HCT116 (cell line): ENCODE results near the gene F7. TPM values are rescaled to one million over a fixed set of nuclear protein-coding genes. Genes with fewer than 3 reads are reported as not detected.

Source experiments
- ATAC-seq: fragments of 200-7000 bp; cut with Tn5 transposase; 2 replicates; pipeline ENCODE4 v1.9.1; 2020; ENCODE audit warnings: mild to moderate bottlenecking, moderate library complexity
- BruUV-seq: library from RNA; stranded (reverse); fragments of 400-500 nt; replicated peaks from 2 replicates; lab custom pipeline; 2021; lab: Mats Ljungman, UMichigan
- CTCF ChIA-PET: fragments of 300-600 bp; sonication (Branson Sonifier 250); formaldehyde crosslinking; loops from one replicate; lab custom pipeline; 2021; ENCODE audit warnings: antibody characterized with exemption; lab: Charles Lee
- POLR2A ChIA-PET: fragments of 300-600, 350-600 bp; sonication (Branson Sonifier 250); formaldehyde crosslinking; loops from one replicate; lab custom pipeline; 2021; ENCODE audit warnings: antibody characterized with exemption; lab: Charles Lee
- RAD21 ChIA-PET, 2 experiments: fragments of 300-600 bp; sonication (Branson Sonifier 250); formaldehyde crosslinking; loops; one replicate each; lab custom pipeline; 2023; ENCODE audit warnings: low total read pairs in 2 of 2; ENCODE audit not compliant: uncharacterized antibody in 2 of 2, unreplicated experiment in 2 of 2, low non-redundant PET in 1 of 2; lab: Charles Lee
- DNase-seq: peaks from one replicate; pipeline ENCODE4 v3.0.0-alpha.2; 2010; ENCODE audit warnings: low read depth, low spot score
- H2AFZ ChIP-seq: fragments of 200-600 bp; shearing (Covaris generic), sonication (generic); 2 replicates; pipeline ENCODE4 v1.6.1; 2017; ENCODE audit warnings: low read depth, mixed run types, mixed read lengths, antibody characterized with exemption, low read length; ENCODE audit not compliant: poor library complexity, severe bottlenecking
- H3K27ac ChIP-seq: 2 replicates; pipeline ENCODE4 v1.5.1; 2012; ENCODE audit warnings: low read depth, low read length
- H3K27me3 ChIP-seq: fragments of 200-600 bp; sonication (generic); 2 replicates; pipeline ENCODE4 v1.6.1; 2016; ENCODE audit warnings: mixed run types, low read length, mixed read lengths; ENCODE audit not compliant: insufficient read depth
- H3K36me3 ChIP-seq, 2 experiments: fragments of 200-500 bp in 1 of 2; fragments of 200-600 bp in 1 of 2; sonication (Bioruptor generic) in 1 of 2; sonication (generic) in 1 of 2; 2 replicates each; pipeline versions ENCODE4 v1.5.1 to v1.6.1; 2014 to 2016; ENCODE audit warnings: low read length in 2 of 2, inconsistent platforms in 1 of 2, mixed read lengths in 1 of 2, mixed run types in 1 of 2; ENCODE audit not compliant: insufficient read depth in 2 of 2, control insufficient read depth in 1 of 2
- H3K4me1 ChIP-seq, 2 experiments: fragments of 200-600 bp in 1 of 2; sonication (generic) in 1 of 2; 2 replicates each; pipeline versions ENCODE4 v1.5.1 to v1.6.1; 2012 to 2017; ENCODE audit warnings: low read length in 2 of 2, inconsistent platforms in 1 of 2, mild to moderate bottlenecking in 1 of 2, mixed read lengths in 1 of 2, mixed run types in 1 of 2, moderate library complexity in 1 of 2; ENCODE audit not compliant: insufficient read depth in 2 of 2, control insufficient read depth in 1 of 2
- H3K4me2 ChIP-seq: fragments of 200-600 bp; sonication (generic); 2 replicates; pipeline ENCODE4 v1.6.1; 2017; ENCODE audit warnings: mixed run types, low read length, mixed read lengths
- H3K4me3 ChIP-seq, 2 experiments: fragments of 200-600 bp in 1 of 2; sonication (generic) in 1 of 2; replicated peaks in 1 of 2; 2 replicates each; pipeline ENCODE4 v1.5.1; 2011 to 2016; ENCODE audit warnings: low read length in 2 of 2, control low read depth in 1 of 2, low read depth in 1 of 2, mild to moderate bottlenecking in 1 of 2, mixed read lengths in 1 of 2, mixed run types in 1 of 2
- H3K79me2 ChIP-seq: fragments of 200-600 bp; sonication (generic); 2 replicates; pipeline ENCODE4 v1.6.1; 2017; ENCODE audit warnings: mild to moderate bottlenecking, mixed run types, low read length, moderate library complexity, mixed read lengths; ENCODE audit not compliant: insufficient read depth
- H3K9ac ChIP-seq: fragments of 200-600 bp; sonication (generic); 2 replicates; pipeline ENCODE4 v1.6.1; 2016; ENCODE audit warnings: low read length, mixed read lengths
- H3K9me2 ChIP-seq: fragments of 200-600 bp; sonication (generic), shearing (Covaris generic); 2 replicates; pipeline ENCODE4 v1.6.1; 2017; ENCODE audit warnings: mixed run types, mild to moderate bottlenecking, moderate library complexity; ENCODE audit not compliant: insufficient read depth
- H3K9me3 ChIP-seq, 2 experiments: fragments of 200-500 bp in 1 of 2; fragments of 200-600 bp in 1 of 2; sonication (Bioruptor generic) in 1 of 2; sonication (generic) in 1 of 2; 2 replicates each; pipeline ENCODE4 v1.6.1; 2014 to 2017; ENCODE audit warnings: low read length in 2 of 2, mixed read lengths in 2 of 2, inconsistent platforms in 1 of 2, low read depth in 1 of 2, mild to moderate bottlenecking in 1 of 2, mixed run types in 1 of 2, moderate library complexity in 1 of 2; ENCODE audit not compliant: control insufficient read depth in 1 of 2, insufficient read depth in 1 of 2
- H4K20me1 ChIP-seq: fragments of 200-600 bp; sonication (generic), shearing (Covaris generic); 2 replicates; pipeline ENCODE4 v1.6.1; 2017; ENCODE audit warnings: mixed run types, mild to moderate bottlenecking, moderate library complexity; ENCODE audit not compliant: insufficient read depth
- CBX3 ChIP-seq: IDR thresholded peaks from 2 replicates; pipeline ENCODE4 v1.6.1; 2012; ENCODE audit warnings: low read depth
- ELF1 ChIP-seq: IDR thresholded peaks from 2 replicates; pipeline ENCODE4 v1.6.1; 2012; ENCODE audit warnings: low read depth, borderline replicate concordance
- FOSL1 ChIP-seq: IDR thresholded peaks from 2 replicates; pipeline ENCODE4 v1.6.1; 2012; ENCODE audit warnings: low read depth
- JUND ChIP-seq: IDR thresholded peaks from 2 replicates; pipeline ENCODE4 v1.6.1; 2012
- POLR2A ChIP-seq: IDR thresholded peaks from 2 replicates; pipeline ENCODE4 v1.7.0; 2011; ENCODE audit warnings: borderline replicate concordance; ENCODE audit not compliant: insufficient read depth, insufficient read length; ENCODE audit errors: extremely low read depth
- RAD21 ChIP-seq: IDR thresholded peaks from 2 replicates; pipeline ENCODE4 v1.6.1; 2012; ENCODE audit warnings: low read depth, mild to moderate bottlenecking
- SP1 ChIP-seq: IDR thresholded peaks from 2 replicates; pipeline ENCODE4 v1.6.1; 2012; ENCODE audit warnings: low read depth
- YY1 ChIP-seq: IDR thresholded peaks from 2 replicates; pipeline ENCODE4 v1.6.1; 2011; ENCODE audit warnings: low read length, low read depth, moderate library complexity, mild to moderate bottlenecking; ENCODE audit not compliant: insufficient replicate concordance; ENCODE audit errors: extremely low read depth
- ZFX ChIP-seq: fragments of 450-650 bp; IDR thresholded peaks from 2 replicates; pipeline ENCODE4 v1.6.1; 2017
- intact Hi-C: fragments of 100-400 bp; cut with micrococcal nuclease; formaldehyde crosslinking; loops from 2 replicates; pipeline ENCODE4 v1.10.0; 2022
- total RNA-seq: library from RNA; stranded (reverse); gene quantifications from one replicate; pipeline ENCODE4 v1.2.1, GENCODE V29; 2021; ENCODE audit not compliant: unreplicated experiment
- TF ChIP-seq, protein P1 (sequence below): IDR thresholded peaks from 2 replicates; pipeline ENCODE4 v1.6.1; 2012
- TF ChIP-seq, protein P2 (sequence below): IDR thresholded peaks from 2 replicates; pipeline ENCODE4 v1.6.1; 2011; ENCODE audit warnings: mild to moderate bottlenecking, low read length, moderate library complexity; ENCODE audit not compliant: insufficient replicate concordance; ENCODE audit errors: extremely low read depth

The F7 gene
- total RNA-seq, 1 experiment from 2014 or later, result not detected

DNA sequence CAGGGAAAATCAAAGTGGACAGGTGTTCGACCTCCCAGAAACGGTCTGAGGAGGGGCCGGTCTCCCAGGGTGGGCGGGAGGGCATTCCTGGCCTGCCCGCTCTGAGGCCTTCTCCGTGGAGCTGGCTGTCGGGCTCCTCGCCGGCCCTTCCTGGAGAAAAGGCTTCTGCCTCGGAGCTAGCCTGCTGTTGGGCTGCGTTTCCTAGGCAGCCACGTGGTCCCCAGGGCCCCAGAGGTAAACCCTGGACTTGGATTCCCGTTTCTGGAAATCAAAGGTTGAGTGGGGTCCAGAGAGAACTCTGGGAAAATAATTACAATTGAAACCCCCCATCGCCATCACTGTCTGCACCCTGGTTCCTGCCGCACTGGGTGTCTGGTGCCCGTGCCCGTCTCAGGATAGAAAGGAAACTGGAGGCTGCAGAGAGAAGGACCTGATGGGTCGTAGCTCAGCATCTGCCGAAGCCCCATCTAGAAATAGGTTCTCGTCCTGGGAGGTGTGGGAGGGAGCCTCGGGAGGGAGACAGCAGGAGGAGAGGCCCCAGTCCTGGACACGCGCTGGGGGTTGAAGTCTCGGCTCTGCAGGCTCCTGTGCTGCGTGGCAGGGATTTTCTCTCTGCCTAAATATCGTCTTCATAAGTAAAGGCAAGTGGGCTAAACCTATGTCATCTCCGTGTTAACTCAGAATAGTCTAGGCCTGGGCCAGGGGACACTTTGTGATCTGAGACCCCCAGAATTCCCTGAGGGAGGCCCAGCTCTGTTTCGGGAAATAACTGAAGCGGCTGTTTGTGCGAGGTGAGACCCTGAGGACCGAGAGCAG is 45.2 kb downstream of the F7 start:
- TF ChIP-seq, protein P1, sequence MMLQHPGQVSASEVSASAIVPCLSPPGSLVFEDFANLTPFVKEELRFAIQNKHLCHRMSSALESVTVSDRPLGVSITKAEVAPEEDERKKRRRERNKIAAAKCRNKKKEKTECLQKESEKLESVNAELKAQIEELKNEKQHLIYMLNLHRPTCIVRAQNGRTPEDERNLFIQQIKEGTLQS, result no peak
- TF ChIP-seq JUND, result no peak
- no peak for TF ChIP-seq FOSL1
- TF ChIP-seq YY1, result no peak
- no peak for TF ChIP-seq CBX3
- Histone ChIP-seq H4K20me1 (no peaks in the 10 kb centered on the region), H3K4me2 (no peak overlapping the region), H3K9ac (no peak overlapping the region), H3K79me2 (no peaks in the 10 kb centered on the region), H3K9me3 (peaks cover 0 to 5% of the 10 kb centered on the region in 2 experiments; a peak in 1 of 4 replicates), H3K4me1 (peaks cover 9 to 16% of the 10 kb centered on the region in 2 experiments), H3K36me3 (no peaks in the 10 kb centered on the region), H3K27ac (no peak overlapping the region), H3K27me3 (no peaks in the 10 kb centered on the region), H3K9me2 (no peaks in the 10 kb centered on the region), H2AFZ (no peak overlapping the region), H3K4me3 (no peak overlapping the region)
- ChIA-PET CTCF (no interaction called here), RAD21 (no interaction called here), POLR2A (no interaction called here)
- DNase-seq (no peak), ATAC-seq (no peak)
- intact Hi-C loops, result loop anchor here (10.0 kb wide), 1 partner anchor 66 kb away; no protein-coding TSS in a partner anchor
- BruUV-seq, result no TSS peak

DNA sequence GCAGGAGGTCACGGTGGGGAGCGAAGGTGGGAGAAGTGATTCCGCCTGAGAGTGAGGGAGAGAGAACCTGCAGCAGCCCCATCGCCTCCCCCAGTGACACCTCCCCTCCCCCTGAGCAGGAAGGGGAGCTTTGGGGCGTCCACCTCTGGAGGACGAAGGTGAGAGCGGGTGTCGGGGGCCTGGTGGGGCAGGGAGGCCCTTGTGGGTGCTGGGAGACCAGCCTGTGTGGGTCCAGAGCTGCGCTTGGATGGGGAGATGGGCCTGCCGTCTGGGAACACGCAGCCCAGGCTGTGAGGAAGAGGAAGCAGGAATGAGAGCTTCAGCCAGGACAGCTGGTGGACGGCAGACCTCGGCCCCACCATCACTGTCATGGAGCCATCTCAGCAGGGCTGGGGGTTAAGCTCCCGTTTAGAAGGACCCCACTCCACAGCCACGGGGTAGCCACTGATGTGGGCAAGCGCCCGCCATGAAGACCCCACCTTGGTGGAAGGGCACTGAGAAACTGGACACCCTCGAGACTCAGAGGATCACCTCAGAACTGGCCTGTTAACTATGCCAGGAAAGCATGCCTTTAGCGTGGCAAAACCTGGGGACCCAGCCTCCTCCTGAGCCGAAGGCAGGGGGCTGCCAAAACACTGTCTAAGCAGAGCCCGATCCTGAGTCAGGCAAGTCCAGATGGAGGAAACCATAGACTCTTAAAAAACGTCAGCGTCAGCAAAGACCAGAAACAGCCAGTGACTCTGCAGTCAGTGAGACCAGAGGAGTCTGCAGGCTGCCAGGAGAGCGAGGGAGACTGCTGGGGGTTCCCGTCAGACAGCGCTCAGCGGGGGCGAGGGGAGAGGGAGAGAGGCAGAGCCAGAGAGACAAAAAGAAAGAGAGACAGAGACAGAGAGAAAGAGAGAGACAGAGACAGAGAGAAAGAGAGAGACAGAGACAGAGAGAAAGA is 46.4 kb downstream of the F7 start:
- ChIA-PET CTCF (no interaction called here), RAD21 (no interaction called here), POLR2A (no interaction called here)
- Histone ChIP-seq H3K4me1 (peaks cover 9 to 16% of the 10 kb centered on the region in 2 experiments), H3K27ac (no peak overlapping the region), H3K4me3 (no peak overlapping the region), H3K9me2 (no peaks in the 10 kb centered on the region), H3K27me3 (no peaks in the 10 kb centered on the region), H3K9ac (no peak overlapping the region), H3K36me3 (no peaks in the 10 kb centered on the region), H2AFZ (no peak overlapping the region), H3K9me3 (peaks cover 0 to 5% of the 10 kb centered on the region in 2 experiments; a peak in 1 of 4 replicates), H3K79me2 (no peaks in the 10 kb centered on the region), H3K4me2 (no peak overlapping the region), H4K20me1 (no peaks in the 10 kb centered on the region)
- no peak for ATAC-seq
- no peak for DNase-seq
- BruUV-seq, result no TSS peak
- intact Hi-C loops, result loop anchor here (10.0 kb wide), 1 partner anchor 67 kb away; no protein-coding TSS in a partner anchor
- TF ChIP-seq, protein P1, result no peak
- TF ChIP-seq, protein P2, sequence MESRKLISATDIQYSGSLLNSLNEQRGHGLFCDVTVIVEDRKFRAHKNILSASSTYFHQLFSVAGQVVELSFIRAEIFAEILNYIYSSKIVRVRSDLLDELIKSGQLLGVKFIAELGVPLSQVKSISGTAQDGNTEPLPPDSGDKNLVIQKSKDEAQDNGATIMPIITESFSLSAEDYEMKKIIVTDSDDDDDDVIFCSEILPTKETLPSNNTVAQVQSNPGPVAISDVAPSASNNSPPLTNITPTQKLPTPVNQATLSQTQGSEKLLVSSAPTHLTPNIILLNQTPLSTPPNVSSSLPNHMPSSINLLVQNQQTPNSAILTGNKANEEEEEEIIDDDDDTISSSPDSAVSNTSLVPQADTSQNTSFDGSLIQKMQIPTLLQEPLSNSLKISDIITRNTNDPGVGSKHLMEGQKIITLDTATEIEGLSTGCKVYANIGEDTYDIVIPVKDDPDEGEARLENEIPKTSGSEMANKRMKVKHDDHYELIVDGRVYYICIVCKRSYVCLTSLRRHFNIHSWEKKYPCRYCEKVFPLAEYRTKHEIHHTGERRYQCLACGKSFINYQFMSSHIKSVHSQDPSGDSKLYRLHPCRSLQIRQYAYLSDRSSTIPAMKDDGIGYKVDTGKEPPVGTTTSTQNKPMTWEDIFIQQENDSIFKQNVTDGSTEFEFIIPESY, result no peak
- TF ChIP-seq YY1 (no peak), ELF1 (no peak), POLR2A (no peak), SP1 (no peak), RAD21 (no peak), ZFX (no peak)
